Right cardiac atrium (tissue), 5 donors: Measurements from ENCODE around the gene OTUD3. TPM values are rescaled to one million over a fixed set of nuclear protein-coding genes. Genes with fewer than 3 reads are reported as not detected.

Source experiments
- ATAC-seq, 2 donors: fragments of 200-7000 bp; cut with Tn5 transposase; one replicate each; pipeline versions ENCODE4 v1.8.0 to v1.9.1; 2020; ENCODE audit warnings: moderate library complexity in 2 of 2, mild to moderate bottlenecking in 1 of 2
- DNase-seq, 3 donors: peaks; one replicate each; pipeline ENCODE4 v3.0.0-alpha.2; 2020
- H3K27ac ChIP-seq: one replicate; pipeline ENCODE4 v1.5.1; 2013; ENCODE audit warnings: mild to moderate bottlenecking, low read length, control low read depth, moderate library complexity
- H3K27me3 ChIP-seq: one replicate; pipeline ENCODE4 v1.6.1; 2013; ENCODE audit not compliant: control insufficient read depth, insufficient read depth
- H3K4me1 ChIP-seq: one replicate; pipeline ENCODE4 v1.6.1; 2013; ENCODE audit warnings: low read length; ENCODE audit not compliant: control insufficient read depth, insufficient read depth
- H3K4me3 ChIP-seq: one replicate; pipeline ENCODE4 v1.5.1; 2013; ENCODE audit warnings: low read length, control low read depth
- H3K9me3 ChIP-seq: one replicate; pipeline ENCODE4 v1.6.1; 2013; ENCODE audit warnings: low read length; ENCODE audit not compliant: control insufficient read depth
- WGBS: extraction: QIAGEN DNeasy Blood & Tissue Kit; methylation state at CpG from one replicate; pipeline ENCODE4 v1.1.7; 2013; 5-methylcytosine and 5-hydroxymethylcytosine counted together
- intact Hi-C, 4 donors: fragments of 100-400 bp; cut with DNase I; formaldehyde crosslinking; loops; one replicate each; pipeline versions ENCODE4 v1.11.0 to v1.14.0; 2022 to 2023
- polyA plus RNA-seq: library from polyadenylated mRNA; stranded (reverse); fragments of 200-250 nt; gene quantifications from one replicate; pipeline ENCODE4 v1.2.3, GENCODE V29; 2013
- total RNA-seq, 4 donors: library from RNA; stranded (reverse); fragmentation: NEBNext Ultra II Directional; extraction: Animal tissue kit (Norgen Biotek cat#: 25700); gene quantifications; one replicate each; pipeline ENCODE4 v1.2.1, GENCODE V29; 2021
- donor health status: healthy with polysubstance abuse.
- donor health status: DM: no; HTN: yes; CAD: no.
- donor health status: DM: no; HTN: no; CAD: no.
- donor health status: DM: no; HTN: yes; CAD: no; lungs with severe emphysema.
- donor health status: DM: yes; HTN: yes; CAD: no.

The OTUD3 gene
- total and polyA plus RNA-seq, 5 donors, result 2.8 to 6.2 (median 4.9) TPM

DNA sequence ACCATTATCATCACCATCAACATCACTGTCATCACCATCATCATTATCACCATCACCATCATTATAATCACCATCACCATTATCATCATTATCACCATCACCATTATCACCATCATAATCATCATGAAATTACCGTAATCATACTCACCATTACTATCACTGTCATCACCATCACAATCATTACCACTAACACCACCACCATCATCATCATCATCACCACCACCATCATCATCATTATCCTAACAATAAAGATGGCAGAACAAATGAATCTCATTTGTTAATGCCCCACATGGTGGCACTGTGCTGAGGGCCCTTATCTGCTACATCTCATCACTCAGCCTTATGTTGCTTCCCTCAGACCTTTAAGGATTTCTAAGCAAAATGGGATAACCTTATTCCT, 50.7 kb downstream of the OTUD3 start:
- Histone ChIP-seq H3K9me3 (no peaks in the 10 kb centered on the region), H3K4me1 (no peaks in the 10 kb centered on the region), H3K27me3 (no peaks in the 10 kb centered on the region), H3K27ac (no peak overlapping the region), H3K4me3 (no peak overlapping the region)
- no peak for DNase-seq
- ATAC-seq, result no peak
- WGBS, result 0% methylated on average over 1 of the region's 1 CpG
- intact Hi-C loops, result no loop called here

DNA sequence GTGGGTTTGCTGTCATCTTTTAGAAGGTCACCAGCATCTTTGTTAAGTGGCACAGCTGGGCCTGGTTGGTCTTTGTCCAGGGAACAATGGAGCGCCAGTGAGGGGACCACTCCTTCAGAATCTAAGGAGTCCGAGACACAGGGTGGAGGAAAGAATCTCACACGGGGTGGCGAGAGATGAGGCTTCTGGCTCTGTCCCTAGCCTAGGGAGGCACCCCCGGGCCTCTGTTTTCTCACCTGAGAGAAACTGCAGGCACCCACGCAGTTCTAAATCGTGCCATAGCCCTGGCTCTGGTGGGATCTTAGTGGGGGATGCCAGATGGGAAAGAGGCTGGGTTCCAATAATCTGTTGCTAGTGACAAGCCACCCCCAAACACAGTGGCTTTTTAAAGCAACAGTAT, 52.1 kb downstream of the OTUD3 start:
- DNase-seq (no peak), ATAC-seq (no peak)
- 82% methylated on average over 7 of the region's 7 CpGs for WGBS
- no peaks in the 10 kb centered on the region for H3K4me1 ChIP-seq
- H3K27me3 ChIP-seq, result no peaks in the 10 kb centered on the region
- H3K9me3 ChIP-seq, result no peaks in the 10 kb centered on the region
- no peak overlapping the region for H3K4me3 ChIP-seq
- no peak overlapping the region for H3K27ac ChIP-seq
- intact Hi-C loops, result no loop called here

DNA sequence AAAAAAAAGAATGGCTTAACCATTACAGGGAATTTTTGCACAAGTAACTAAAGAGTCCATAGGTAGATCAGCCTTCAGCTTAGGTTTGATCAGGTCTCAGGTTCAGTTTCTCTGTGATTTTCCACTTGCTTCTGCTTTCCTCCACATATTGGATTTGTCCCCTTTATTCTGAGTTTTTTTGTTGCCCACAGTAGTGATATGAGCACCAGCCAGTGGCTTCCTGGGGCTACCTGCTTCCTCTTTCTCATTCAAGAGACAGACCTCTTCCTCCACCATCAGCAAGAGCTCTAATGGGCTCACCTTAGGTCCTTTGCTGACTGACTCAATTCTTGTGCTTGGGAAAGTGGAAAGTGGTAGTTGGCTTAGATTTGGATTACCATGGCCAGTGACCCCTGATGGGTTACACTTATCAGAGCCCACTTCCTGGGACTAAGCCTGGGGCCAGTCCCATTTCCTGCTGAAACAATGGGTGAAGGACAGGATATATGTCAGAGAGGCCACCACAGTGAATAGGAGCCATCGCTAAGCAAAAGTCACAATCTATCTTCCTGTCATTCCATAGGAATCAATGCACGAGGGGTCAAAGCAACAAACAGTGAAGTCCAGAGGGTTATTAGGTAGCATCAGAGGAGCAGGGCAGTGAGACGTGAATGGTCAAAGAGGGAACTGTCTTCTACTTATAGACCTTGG, 54.0 kb downstream of the OTUD3 start:
- 58% methylated on average over 3 of the region's 3 CpGs for WGBS
- ATAC-seq, result no peak
- Histone ChIP-seq H3K9me3 (no peaks in the 10 kb centered on the region), H3K27ac (no peak overlapping the region), H3K27me3 (no peaks in the 10 kb centered on the region), H3K4me3 (no peak overlapping the region), H3K4me1 (no peaks in the 10 kb centered on the region)
- intact Hi-C loops, result no loop called here
- no peak for DNase-seq

GRCh38 chr1:19938472-19938871, 56.3 kb downstream of the OTUD3 start:
- intact Hi-C loops, result no loop called here
- no peak for DNase-seq
- Histone ChIP-seq H3K4me1 (no peaks in the 10 kb centered on the region), H3K4me3 (no peak overlapping the region), H3K27ac (no peak overlapping the region), H3K27me3 (no peaks in the 10 kb centered on the region), H3K9me3 (no peaks in the 10 kb centered on the region)
- ATAC-seq, result no peak
- WGBS, result 94% methylated on average over 1 of the region's 1 CpG

DNA sequence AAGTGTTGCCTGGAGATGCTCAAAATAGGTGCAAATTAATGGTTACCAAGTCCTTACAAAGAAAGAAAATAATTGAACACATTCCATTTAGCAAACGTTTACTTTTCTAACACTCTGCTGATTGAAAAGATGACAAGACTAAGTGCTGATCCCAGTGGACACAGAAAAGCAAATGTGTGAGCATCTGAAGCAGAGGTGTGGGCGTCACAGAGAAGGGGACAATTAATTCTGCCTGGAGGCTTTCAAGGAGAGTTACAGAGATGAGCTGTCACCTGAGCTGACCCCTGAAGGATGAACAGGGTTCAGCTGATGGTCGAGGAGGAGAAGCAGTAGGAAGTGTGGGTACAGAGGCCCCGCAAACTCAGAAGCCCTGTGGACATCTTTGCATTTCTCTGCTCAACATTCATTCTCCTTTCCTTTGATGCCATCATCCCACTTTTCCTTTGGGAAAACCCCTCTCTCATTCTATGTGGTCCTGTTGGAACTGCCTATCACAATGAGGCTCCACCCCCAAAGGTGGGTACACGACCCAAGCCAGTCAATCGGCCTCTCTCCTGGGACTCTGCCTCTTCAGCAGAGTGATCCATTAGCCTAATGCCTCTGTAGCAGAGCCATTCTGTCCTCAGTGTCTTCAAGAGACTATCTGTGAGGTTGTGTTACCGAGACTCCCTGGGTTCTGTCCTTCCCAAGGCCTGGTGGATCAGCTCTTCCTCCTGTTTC, 58.5 kb downstream of the OTUD3 start:
- no peak overlapping the region for H3K4me3 ChIP-seq
- 75% methylated on average over 7 of the region's 7 CpGs for WGBS
- H3K27me3 ChIP-seq, result no peaks in the 10 kb centered on the region
- ATAC-seq, result no peak
- H3K9me3 ChIP-seq, result no peaks in the 10 kb centered on the region
- no peak overlapping the region for H3K27ac ChIP-seq
- DNase-seq, result no peak
- H3K4me1 ChIP-seq, result no peaks in the 10 kb centered on the region
- intact Hi-C loops, result no loop called here

- no peaks in the 10 kb centered on the region for H3K4me1 ChIP-seq
- ATAC-seq, result no peak
- intact Hi-C loops, result no loop called here
- no peaks in the 10 kb centered on the region for H3K9me3 ChIP-seq
- H3K4me3 ChIP-seq, result no peak overlapping the region
- H3K27me3 ChIP-seq, result no peaks in the 10 kb centered on the region
- no peak for DNase-seq
- H3K27ac ChIP-seq, result no peak overlapping the region
- 96% methylated on average over 3 of the region's 3 CpGs for WGBS
Measured at GRCh38 chr1:19941206-19941568, 59.0 kb downstream of the OTUD3 start.

- no peaks in the 10 kb centered on the region for H3K4me1 ChIP-seq
- H3K27ac ChIP-seq, result no peak overlapping the region
- DNase-seq (no peak), ATAC-seq (no peak)
- H3K9me3 ChIP-seq, result no peaks in the 10 kb centered on the region
- intact Hi-C loops, result no loop called here
- WGBS, result 56% methylated on average over 3 of the region's 3 CpGs
- H3K4me3 ChIP-seq, result no peak overlapping the region
- H3K27me3 ChIP-seq, result no peaks in the 10 kb centered on the region
Measured at GRCh38 chr1:19942088-19942487, 59.9 kb downstream of the OTUD3 start.

DNA sequence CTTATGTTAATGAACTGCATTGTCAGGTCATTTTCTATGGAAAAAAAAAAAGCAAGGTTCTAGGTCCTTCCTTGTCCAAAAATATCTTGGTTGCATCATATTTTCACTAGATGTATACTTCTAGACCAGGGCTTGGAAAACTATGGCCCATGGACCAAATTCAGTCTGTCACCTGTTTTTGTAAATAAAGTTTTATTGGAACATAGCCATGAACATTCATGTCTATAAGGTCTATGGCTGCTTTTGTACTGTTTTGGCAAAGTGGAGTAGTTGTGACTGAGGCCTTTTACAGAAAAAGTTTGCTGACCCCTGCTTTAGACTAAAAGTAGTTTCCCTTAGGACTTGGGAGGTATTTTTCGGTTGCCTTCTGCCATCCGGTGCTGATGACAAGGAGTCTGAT, 60.5 kb downstream of the OTUD3 start:
- Histone ChIP-seq H3K9me3 (no peaks in the 10 kb centered on the region), H3K4me1 (no peaks in the 10 kb centered on the region), H3K27ac (no peak overlapping the region), H3K4me3 (no peak overlapping the region), H3K27me3 (no peaks in the 10 kb centered on the region)
- intact Hi-C loops, result no loop called here
- ATAC-seq (no peak), DNase-seq (no peak)
- 89% methylated on average over 2 of the region's 2 CpGs for WGBS

GRCh38 chr1:19945914-19946313, 63.7 kb downstream of the OTUD3 start:
- intact Hi-C loops, result no loop called here
- ATAC-seq, result no peak

GRCh38 chr1:19946331-19946751, 64.1 kb downstream of the OTUD3 start:
- 43% methylated on average over 6 of the region's 6 CpGs for WGBS
- ATAC-seq (no peak), DNase-seq (no peak)
- H3K4me3 ChIP-seq, result no peak overlapping the region
- no peaks in the 10 kb centered on the region for H3K4me1 ChIP-seq
- no peaks in the 10 kb centered on the region for H3K9me3 ChIP-seq
- no peaks in the 10 kb centered on the region for H3K27me3 ChIP-seq
- intact Hi-C loops, result no loop called here
- no peak overlapping the region for H3K27ac ChIP-seq

More at GRCh38 chr1:19945914-19946313, 63.7 kb downstream of the OTUD3 start:
- Histone ChIP-seq H3K27ac (no peak overlapping the region), H3K27me3 (no peaks in the 10 kb centered on the region), H3K9me3 (no peaks in the 10 kb centered on the region), H3K4me1 (no peaks in the 10 kb centered on the region), H3K4me3 (no peak overlapping the region)
- 24% methylated on average over 2 of the region's 2 CpGs for WGBS
- DNase-seq, result no peak

DNA sequence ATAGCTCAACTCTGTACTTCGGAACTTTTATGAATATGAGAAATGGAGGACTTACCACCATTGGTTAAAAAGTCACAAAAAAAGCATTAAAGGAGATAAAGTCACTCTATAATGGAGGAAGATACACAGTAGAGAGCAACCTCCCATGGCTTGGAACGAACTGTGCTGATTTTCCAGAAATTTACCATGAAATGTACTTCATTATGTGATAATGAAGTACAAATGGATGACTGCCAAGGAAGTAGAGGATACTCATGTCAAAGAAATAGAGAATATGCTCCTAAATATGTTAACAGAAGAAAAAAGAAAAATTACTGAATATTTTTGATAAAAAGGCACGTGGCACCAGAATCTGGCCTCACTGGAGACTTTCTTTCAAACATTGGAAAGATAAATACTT, 64.8 kb downstream of the OTUD3 start:
- 49% methylated on average over 3 of the region's 3 CpGs for WGBS
- no peak for ATAC-seq
- intact Hi-C loops, result no loop called here

More for the DNA sequence above, 64.8 kb downstream of the OTUD3 start:
- Histone ChIP-seq H3K27ac (no peak overlapping the region), H3K27me3 (no peaks in the 10 kb centered on the region), H3K4me1 (no peaks in the 10 kb centered on the region), H3K9me3 (no peaks in the 10 kb centered on the region), H3K4me3 (no peak overlapping the region)
- no peak for DNase-seq
